Measurements from ENCODE around the gene STXBP4.
"Not testable (repeated sequence)": the region's sequence is repeated elsewhere in the genome, so short reads cannot be mapped to it uniquely, and the experiment has no call there.

The STXBP4 gene

DNA sequence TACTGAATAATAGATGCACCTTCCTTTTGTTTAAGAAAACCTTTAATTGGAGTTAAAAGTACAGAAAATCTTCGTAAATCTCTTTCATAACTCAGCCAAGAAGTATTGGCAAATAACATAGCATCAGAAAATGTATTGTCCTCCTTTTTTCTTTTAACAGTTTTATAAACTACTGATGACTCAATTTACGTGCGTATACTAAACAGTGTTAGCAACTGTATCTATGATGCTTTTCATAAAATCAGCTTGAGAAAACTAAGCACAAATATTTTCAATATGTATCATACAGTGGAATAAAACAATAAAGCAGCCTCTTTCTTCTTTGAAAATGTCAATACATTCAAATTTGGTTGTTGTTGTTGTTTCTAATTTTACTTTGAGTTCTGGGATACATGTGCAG is 88.6 kb downstream of the STXBP4 start:
- no peak for DNase-seq (ENCODE audit: low read depth)

DNA sequence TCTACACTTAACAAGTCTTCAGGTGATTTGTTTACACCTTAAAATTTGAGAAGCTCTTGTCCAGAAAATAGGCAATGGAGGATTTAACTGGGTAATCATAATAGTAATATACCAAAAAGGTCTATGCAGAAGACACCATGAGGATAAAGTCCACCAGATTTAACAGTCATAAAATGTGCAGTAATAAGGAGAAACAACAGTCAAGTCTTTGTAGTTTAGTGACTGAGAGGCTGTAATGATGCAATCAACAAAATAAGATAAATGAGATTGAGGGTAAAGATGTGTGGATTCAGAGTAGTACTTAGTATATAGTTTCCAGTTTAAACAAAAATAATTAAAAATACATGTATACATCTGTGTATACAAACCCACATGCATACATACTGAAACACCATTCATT is 91.2 kb downstream of the STXBP4 start:
- no peak for DNase-seq (ENCODE audit: low read depth)

DNA sequence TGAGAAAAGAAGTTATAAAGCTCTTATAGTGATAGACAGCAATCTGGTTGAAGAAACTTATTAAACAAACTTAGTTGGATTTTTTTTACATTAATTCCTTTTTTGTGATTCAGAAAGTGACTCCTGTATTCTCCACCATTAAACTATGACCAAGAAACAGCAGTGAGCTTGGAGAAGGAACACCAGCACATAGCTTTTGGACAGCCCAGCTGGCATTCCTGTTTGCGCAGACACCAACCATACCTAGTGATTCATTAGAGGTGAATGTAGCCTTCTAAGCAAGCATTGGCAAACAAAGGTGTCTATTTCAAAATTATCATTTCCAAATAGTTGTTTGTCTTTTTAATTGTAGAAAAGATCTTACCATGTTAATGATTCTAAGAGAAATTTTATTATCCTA is 94.4 kb downstream of the STXBP4 start:
- no peak for DNase-seq (ENCODE audit: low read depth)

DNA sequence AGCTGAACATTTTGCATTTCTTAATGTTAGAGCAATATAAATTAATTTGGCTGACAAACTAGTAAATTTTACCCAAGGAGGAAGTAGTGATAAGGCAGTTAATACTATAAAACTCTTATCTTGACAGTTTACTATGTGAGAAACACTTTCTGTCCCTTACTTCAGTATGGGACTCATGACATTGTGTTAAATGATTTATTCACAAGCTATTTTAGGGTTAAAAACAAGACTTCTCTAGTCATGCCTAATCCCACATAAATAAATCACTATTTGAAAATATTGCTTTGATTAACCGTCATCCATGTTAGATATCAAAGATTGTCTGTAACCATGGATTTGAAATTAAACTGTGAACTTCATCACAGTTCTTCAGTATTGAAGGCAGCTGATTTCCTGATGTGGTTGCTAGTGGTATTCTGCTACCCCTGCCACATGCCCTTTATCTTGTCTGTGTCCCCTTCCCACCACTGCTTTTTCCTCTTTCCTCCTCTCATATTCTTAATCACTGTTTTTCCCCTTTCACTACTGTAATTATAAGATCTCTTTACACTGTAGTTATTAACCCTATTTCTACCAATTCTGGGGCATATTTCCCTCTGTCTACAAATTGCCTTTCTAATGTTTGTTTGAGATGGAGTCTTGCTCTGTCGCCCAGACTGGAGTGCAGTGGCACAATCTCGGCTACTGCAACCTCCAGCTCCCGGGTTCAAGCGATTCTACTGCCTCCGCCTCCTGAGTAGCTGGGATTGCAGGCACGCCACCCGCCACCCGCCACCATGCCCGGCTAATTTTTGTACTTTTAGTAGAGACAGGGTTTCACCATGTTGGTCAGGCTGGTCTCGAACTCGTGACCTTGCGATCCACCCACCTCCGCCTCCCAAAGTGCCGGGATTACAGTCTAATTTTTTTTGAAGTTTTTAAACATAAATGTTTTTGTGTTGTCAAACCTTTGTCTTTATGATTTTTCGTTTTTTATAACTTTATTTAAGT is 95.6 kb downstream of the STXBP4 start:
- DNase-seq (ENCODE audit: low read depth): no peak

DNA sequence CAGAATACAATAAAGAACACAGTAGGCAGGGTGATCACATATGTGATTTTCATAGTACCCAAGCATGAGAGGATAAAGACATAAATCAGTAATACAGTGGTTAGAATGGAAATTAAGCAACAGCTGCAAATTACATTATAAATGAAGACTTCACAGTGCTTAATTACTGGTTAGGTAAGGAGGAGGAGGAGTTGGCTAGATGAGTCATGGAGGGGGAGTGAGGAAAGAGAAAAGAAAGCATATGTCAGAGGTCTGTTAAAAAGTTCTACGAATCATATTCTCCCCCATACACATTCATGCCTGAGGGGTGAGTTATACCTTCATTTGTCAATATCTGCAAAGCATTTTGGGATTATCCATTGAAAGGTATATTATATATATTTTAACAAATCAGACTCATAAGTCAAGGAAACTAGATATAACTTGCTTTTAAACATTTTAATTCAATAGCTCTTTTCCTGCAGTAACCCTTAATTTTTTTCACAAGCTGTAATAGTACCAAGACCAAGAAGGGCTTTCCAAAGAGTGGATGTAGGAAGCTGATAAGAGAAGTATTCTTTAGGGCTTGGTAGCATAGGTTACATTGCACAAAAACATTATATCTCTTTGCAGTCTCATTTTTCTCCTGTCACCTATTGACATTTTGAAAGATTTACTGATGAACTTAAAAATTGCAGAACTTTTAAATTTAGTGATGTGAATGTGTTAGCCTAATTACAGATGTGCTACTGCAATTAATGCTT is 99.3 kb downstream of the STXBP4 start:
- no peak for DNase-seq (ENCODE audit: low read depth)

DNA sequence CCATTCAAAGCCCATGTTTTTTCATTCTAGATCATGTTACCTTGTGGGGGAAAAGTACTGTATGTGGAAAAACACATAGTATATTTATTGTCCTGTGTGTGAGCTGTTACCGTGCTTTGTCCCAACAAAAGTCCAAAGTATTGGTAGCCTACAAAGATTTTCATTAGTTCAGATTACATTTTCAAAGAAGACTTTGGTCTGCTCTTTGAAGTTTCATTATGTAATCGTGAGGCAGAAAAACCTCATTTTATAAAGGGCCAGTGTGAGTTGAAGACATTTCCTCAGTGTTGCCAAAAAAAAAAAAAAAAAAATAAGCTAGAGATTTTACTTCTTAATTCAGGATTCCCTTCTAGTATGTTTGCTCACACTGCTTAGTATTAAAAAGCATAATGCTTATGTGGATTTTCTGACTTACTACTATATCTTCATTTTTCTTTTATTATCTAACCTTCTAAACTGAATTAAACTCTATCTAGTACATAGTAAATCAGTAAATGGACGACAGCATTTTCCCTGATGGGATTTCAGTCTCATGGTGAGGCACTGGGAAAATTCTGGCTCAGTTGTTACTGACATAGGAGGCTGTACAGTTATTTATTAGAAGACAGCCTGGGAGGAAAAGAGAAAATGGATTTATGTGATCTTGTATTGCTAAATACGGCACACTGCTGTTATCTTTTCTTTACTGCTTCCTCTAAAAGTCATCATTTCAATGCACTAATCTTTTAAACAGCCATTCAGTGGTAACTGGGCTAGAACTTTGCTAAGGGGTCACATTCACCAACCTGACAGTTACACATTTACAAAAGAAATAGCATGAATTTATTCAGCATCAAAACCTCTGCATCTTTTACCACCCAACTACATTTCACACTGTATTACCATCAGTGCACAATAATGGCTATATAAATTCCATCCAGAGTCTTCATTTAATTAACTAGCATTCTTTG is 100.6 kb downstream of the STXBP4 start:
- no peak for DNase-seq (ENCODE audit: low read depth)

DNA sequence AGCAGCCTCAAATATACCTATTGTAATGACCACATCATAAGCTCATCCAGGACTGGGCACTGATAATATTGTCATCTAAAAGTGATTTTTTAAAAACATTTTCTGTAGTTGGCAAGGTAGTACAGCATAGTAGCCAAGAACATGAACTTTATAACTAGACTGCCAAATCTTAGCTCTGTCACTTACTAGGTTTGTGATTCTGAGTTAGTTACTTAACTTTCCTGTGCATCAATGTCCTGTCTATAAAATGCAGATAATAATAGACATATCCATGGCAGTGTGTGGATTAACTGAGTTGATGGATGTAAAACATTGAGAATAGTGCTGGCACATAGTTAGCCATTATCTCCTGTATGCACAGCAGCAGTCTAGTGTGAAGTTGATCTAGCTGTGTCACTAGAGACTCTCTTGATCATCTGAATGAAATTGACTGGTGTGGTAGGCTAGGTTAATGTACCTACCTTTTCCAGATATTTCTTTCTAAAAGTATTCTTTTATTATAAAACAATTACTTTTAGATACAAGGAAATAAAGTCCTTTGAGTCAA is 101.5 kb downstream of the STXBP4 start:
- DNase-seq (ENCODE audit: low read depth): no peak

DNA sequence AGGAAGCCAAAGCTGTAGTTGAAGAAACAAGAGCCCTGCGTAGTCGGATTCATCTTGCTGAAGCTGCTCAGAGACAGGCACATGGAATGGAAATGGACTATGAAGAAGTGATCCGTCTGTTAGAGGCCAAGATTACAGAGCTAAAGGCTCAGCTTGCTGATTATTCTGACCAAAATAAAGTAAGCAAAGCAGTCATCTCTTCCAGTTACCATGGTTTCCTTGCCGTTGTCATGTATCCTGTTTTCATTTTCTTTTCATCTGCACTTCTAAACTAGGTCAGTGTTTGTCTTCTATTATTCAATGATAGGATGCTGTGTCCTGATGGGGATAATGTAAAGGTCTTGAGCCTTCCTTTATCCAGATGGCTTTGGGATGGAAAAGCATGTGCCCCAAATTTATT is 104.3 kb downstream of the STXBP4 start:
- no peak for DNase-seq (ENCODE audit: low read depth)

DNA sequence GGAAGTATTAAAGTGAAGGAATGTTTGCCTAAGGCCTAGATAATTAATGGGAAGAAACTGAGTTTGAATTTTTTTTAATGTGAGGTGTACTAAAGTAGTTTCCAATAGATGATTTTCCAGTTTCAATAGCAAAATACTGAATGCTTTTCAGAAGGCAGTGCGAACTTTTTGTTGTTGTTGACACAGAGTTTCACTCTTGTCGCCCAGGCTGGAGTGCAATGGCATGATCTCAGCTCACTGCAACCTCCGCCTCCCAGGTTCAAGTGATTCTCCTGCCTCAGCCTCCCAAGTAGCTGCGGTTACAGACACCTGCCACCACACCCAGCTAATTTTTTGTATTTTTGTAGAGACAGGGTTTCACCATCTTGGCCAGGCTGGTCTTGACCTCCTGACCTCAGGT is 104.9 kb downstream of the STXBP4 start:
- not testable (repeated sequence) for DNase-seq (ENCODE audit: low read depth)

DNA sequence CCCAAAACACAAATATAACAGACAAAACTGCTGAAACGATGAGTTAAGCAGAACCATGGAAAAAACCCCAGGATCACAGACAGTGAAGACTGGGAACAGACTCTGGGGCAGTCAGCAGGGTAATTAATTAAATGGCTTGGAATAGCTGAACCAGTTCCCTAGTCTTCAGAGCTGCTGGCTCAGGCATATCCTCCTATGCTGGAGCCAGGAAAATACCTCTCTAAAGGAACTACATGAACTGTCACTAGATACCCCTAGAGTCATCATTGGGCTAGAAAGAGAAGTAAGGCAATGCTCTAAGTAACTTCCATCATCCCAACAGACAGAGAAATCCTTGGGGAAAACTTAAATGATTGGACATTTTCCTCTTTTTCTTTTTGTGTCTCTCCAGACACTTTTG is 113.0 kb downstream of the STXBP4 start:
- no peak for DNase-seq (ENCODE audit: low read depth)

DNA sequence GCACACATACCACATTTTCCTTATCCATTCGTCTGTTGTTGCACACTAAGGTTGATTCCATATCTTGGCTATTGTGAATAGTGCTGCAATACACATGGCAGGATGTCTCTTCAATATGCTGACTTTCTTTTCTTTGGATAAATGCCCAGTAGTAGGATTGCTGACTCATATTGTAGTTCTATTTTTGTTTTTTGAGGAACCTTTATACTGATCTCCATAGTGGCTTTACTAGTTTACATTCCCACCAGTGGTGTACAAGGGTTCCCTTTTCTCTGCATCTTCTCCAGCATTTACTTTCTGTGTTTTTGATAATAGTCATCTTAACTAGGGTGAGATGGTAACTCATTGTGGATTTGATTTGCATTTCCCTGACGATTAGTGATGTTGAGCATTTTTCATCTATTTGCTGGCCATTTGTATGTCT is 118.1 kb downstream of the STXBP4 start:
- DNase-seq (ENCODE audit: low read depth): no peak

DNA sequence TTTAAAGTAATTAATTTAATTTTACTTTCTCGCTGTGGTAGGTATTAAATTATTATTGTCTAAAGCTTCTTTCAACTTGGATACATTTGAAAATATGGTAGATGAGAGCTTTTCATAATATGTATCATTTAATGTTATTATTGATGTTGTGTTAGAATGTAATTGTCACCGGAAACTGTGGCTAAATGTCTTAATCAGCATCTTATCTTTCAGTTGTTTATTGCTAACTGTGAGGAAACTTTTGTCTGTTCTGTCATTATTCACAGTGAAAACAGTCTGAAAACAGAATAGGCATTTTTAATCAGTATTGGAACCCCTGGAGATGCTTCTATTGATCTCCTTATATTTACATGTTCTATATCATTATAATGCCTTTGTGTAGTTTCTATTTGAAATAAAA is 120.7 kb downstream of the STXBP4 start:
- DNase-seq (ENCODE audit: low read depth): no peak

DNA sequence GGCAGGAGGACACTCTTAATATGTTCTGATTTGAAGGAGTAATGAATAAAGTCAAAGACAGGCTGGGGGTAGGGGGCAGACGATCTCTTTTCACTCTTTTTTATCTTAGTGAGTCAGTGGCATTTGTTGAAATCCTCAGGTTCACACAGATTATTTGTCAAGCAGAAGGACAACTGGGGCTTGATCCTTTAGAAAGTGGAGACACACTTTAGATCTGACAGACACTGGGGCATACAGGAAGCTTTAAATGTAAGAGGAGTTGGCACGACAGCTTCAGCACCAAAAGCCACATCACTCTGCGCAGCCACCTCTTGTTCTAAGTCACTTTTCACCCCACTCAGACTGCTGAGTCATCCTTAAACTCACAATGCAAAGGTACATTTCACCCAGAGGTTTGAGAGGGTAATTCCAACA is 121.5 kb downstream of the STXBP4 start:
- DNase-seq (ENCODE audit: low read depth): no peak

DNA sequence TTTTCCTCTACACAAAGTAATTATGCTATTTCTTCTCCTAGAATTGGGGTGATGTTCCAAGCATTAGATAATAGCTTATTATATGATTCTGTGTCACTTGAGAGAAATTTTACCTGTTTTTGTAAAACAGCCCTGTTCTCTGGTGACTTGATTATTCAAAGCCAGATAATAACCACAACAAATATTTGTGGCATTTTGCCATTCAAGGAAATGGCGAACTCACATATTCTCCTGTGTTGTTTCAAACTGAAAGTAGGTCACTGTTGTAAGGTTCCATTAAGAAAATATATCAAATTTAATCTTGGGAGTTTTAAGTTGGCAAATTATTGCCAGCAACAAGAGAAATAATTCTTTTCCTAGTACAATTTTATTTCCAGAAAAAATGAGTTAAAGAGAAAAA is 124.8 kb downstream of the STXBP4 start:
- no peak for DNase-seq (ENCODE audit: low read depth)

DNA sequence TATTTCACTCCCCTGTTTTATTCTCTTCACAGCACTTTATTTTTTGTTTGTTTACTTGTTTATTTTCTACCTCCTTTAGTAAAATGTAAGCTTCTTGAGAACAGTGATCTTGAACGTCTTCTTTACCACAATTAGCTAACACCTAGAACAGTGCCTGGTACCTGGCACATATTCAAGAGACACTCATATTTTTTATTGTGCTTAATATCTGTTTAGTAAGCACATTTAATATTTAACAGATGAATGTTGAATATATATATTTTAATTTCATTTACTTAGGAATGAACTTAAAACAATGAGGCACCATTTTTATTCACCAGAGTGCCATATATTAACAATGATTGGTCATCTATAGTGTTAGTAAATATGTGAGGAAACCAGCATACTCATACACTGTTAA is 130.2 kb downstream of the STXBP4 start:
- DNase-seq (ENCODE audit: low read depth): no peak

DNA sequence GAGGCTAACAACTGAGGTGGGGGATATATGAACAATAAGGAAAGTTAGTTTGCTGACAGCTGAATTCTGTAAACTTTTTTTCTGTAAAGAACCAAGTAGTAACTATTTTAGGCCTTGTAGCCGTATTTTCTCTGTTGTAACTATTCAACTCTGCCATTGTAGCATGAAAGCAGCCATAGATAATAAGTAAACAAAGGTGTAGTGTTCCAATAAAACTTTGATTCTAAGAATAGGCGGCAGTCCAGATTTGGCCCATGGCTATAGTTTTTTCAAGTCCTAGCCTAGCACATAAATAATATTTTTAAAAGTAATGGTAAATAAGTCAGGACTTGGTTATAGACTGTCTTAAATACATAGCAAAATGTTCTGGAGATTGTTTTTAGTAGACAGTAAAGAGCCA is 142.0 kb downstream of the STXBP4 start:
- no peak for DNase-seq (ENCODE audit: low read depth)

DNA sequence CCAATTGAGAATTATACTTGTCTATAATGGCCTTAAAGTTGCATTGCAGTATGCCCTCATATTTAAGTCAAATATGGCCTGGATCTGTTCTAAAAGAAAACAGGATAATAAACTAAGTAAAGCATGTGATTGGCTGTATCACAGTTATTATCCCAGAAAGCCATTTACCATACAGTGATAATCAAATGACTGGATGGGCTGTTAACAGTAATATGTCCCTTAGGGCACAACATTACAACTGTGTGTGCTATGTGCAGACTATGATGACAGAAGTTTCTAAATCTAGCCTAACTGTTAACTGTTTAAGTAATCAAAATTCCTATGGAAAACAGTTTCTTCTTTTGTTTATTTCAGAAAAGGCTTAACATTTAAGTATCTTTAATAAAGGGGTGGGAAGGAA is 145.7 kb downstream of the STXBP4 start:
- no peak for DNase-seq (ENCODE audit: low read depth)

DNA sequence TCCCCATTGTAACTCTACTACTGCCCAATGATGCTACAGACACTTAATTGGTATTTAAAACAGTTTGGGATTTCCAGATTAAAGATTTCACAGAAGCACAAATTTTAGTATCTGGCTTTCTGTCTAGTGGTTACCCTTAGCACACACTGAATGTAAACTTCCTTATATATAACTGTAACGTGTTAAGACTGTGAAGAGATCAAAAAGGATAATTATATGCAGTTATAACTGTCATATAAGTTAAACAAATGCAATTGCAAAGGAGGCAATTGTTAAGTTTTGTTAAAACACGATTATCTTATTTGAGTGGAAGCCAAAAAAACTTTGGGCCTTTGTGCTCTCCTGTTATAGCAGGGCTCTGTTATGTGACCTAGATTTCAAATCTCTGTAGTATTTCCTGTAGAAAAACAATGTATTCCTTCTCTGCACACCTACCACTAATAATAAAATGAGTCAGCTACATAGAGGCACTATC is 147.9 kb downstream of the STXBP4 start:
- no peak for DNase-seq (ENCODE audit: low read depth)

DNA sequence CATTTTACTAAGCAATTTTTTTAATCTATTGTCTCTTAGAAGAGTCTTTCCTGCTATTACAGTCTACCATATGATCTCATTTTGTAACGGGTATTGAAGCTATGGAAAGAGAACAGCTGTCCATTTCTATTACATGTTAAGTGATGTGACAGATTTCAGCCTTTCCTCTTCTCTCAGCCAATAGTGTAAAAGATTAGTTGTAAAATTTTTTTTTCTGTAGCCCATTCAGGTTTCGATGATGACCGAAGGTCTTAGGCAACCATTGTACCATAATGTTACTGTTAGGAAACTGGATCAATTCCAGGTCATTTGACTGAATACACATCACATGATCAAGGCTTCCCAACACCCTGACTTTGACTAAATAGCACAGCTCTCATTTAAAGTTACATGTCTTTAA is 148.6 kb downstream of the STXBP4 start:
- no peak for DNase-seq (ENCODE audit: low read depth)

DNA sequence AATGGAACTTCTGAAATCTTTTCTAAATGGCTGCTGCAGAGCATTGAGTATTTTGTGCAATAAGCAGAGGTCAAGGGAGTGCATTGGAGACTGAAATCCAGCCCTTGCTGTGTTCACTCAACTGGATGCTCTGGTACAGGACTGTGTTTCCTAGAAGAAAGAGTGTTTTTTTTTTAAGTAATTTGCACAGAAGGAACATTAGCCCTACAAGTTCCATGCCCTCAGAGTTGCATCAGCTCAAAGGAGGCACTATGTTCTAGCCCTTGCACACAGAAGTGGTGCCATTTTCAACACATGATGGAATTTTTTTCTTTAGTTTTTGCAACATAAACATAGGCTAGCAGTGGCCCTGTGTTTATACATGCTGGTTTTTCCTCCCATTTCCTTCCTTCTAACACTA is 152.1 kb downstream of the STXBP4 start:
- no peak for DNase-seq (ENCODE audit: low read depth)

DNA sequence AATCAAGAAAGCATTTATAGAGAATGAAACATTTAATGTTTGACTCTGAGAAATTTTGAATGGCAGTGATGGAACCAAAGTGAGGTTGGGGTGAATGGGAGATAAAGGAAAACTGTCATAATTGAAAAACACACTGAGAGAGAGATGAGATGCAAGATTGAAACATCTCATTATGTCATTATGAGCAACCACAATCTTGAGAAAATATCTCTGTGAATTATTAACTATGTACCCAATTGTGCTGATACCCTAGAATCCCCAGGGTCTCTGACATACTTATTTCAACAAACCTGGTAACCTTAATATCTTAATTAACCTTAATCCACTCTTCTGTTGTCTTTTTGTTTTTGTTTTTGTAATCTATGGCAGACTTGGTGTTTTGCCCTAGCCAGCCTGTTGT is 152.7 kb downstream of the STXBP4 start:
- no peak for DNase-seq (ENCODE audit: low read depth)

DNA sequence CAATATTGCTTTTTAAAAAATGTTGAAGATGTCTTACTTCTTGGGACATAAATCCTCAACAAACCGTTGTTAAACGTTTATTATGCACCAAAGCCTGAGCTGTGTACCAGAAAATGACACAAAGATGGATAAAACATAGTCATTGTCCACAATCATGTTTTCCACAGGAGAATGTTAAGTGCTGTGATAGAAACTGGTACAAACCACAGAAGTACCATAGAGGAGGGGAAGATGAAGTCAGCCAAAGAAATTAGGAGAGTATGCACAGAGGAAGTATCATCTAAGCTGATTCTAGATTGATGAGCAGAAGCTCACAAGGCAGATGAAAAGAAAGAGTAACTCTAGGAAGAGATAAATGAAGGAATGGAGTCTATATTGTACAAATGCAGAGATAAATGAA is 153.5 kb downstream of the STXBP4 start:
- DNase-seq (ENCODE audit: low read depth): no peak
